ENCODE measurements around the gene ECSIT. TPM values are rescaled to one million over a fixed set of nuclear protein-coding genes. Genes with fewer than 3 reads are reported as not detected.

The ECSIT gene
- polyA plus RNA-seq, 1 donor from 2014 or later, result 98.3 TPM

- Histone ChIP-seq H3K4me3 (ENCODE audit: low read length) (no peak overlapping the region), H3K9ac (ENCODE audit: low read length) (no peak overlapping the region), H3K27ac (ENCODE audit: low read length) (no peak overlapping the region), H4K20me1 (ENCODE audit: insufficient read depth) (no peaks in the 10 kb centered on the region), H3F3A (ENCODE audit: insufficient read depth, low read length, poor library complexity, severe bottlenecking) (no peaks in the 10 kb centered on the region), H3K9me3 (ENCODE audit: low read length) (no peaks in the 10 kb centered on the region), H3K9me2 (ENCODE audit: insufficient read depth, low read length) (no peaks in the 10 kb centered on the region), H3K36me3 (ENCODE audit: insufficient read depth, low read length) (no peaks in the 10 kb centered on the region), H3K79me2 (replicated peaks; ENCODE audit: insufficient read depth, low read length) (no peaks in the 10 kb centered on the region), H2AFZ (ENCODE audit: low read depth, low read length) (no peak overlapping the region), H3K27me3 (ENCODE audit: insufficient read depth, low read depth, low read length) (no peaks in the 10 kb centered on the region), H3K4me2 (ENCODE audit: low read length) (no peak overlapping the region)
- TF ChIP-seq TAF1 (IDR thresholded peaks at IDR 0.05; ENCODE audit: low read depth) (no peak), MXI1 (conservative IDR thresholded peaks at IDR 0.05; ENCODE audit: poor library complexity, severe bottlenecking) (no peak), SMC3 (conservative IDR thresholded peaks at IDR 0.05; ENCODE audit: poor library complexity) (no peak), POLR2AphosphoS5 (IDR thresholded peaks at IDR 0.05) (no peak)
Measured at GRCh38 chr19:11495885-11496284, 33.0 kb downstream of the ECSIT start.

- H3K36me3 ChIP-seq (ENCODE audit: insufficient read depth, low read length), result no peaks in the 10 kb centered on the region
- H3K9me2 ChIP-seq (ENCODE audit: insufficient read depth, low read length), result no peaks in the 10 kb centered on the region
- no peaks in the 10 kb centered on the region for H3K9me3 ChIP-seq (ENCODE audit: low read length)
- TF ChIP-seq EP300 (conservative IDR thresholded peaks at IDR 0.05; ENCODE audit: poor library complexity, severe bottlenecking) (no peak), POLR2AphosphoS5 (IDR thresholded peaks at IDR 0.05) (no peak), REST (IDR thresholded peaks at IDR 0.05; ENCODE audit: borderline replicate concordance) (no peak), RAD21 (conservative IDR thresholded peaks at IDR 0.05) (no peak), TAF1 (IDR thresholded peaks at IDR 0.05; ENCODE audit: low read depth) (no peak), CTCF (IDR thresholded peaks at IDR 0.05; ENCODE audit: poor library complexity, severe bottlenecking) (no peak), MXI1 (conservative IDR thresholded peaks at IDR 0.05; ENCODE audit: poor library complexity, severe bottlenecking) (no peak), SMC3 (conservative IDR thresholded peaks at IDR 0.05; ENCODE audit: poor library complexity) (no peak), EZH2 (IDR thresholded peaks at IDR 0.05; ENCODE audit: borderline replicate concordance, insufficient read depth, low read length, poor library complexity, severe bottlenecking) (no peak)
- no peaks in the 10 kb centered on the region for H3F3A ChIP-seq (ENCODE audit: insufficient read depth, low read length, poor library complexity, severe bottlenecking)
- no peak overlapping the region for H3K4me2 ChIP-seq (ENCODE audit: low read length)
- no peaks in the 10 kb centered on the region for H4K20me1 ChIP-seq (ENCODE audit: insufficient read depth)
- no peak overlapping the region for H3K27ac ChIP-seq (ENCODE audit: low read length)
- no peak overlapping the region for H3K9ac ChIP-seq (ENCODE audit: low read length)
- no peaks in the 10 kb centered on the region for H3K27me3 ChIP-seq (ENCODE audit: insufficient read depth, low read depth, low read length)
- no peak overlapping the region for H2AFZ ChIP-seq (ENCODE audit: low read depth, low read length)
- H3K4me3 ChIP-seq (ENCODE audit: low read length), result no peak overlapping the region
- H3K79me2 ChIP-seq (replicated peaks; ENCODE audit: insufficient read depth, low read length), result no peaks in the 10 kb centered on the region
Measured at GRCh38 chr19:11495481-11495880, 33.5 kb downstream of the ECSIT start.

Measured in neural cell (in vitro differentiated cells).